Activated CD4-positive, alpha-beta T cell treated with anti-CD3 and anti-CD28 coated beads, Interleukin-2, amount 50 U/mL, for 16 hours (primary cell): ENCODE data around the gene POLD2.
A peak's percentile ranks its signal among the peaks of the same experiment; 100 is the strongest.

Source experiments
- DNase-seq: peaks from one replicate; pipeline ENCODE4 v3.0.0-alpha.2; 2020

Gene POLD2

GRCh38 chr7:44101303-44101965, 21.9 kb downstream of the POLD2 start:
- no peak for DNase-seq

GRCh38 chr7:44100458-44101302, 22.7 kb downstream of the POLD2 start:
- DNase-seq = no peak

GRCh38 chr7:44099669-44100068, 23.7 kb downstream of the POLD2 start:
- DNase-seq = no peak

GRCh38 chr7:44098092-44099068, 25.0 kb downstream of the POLD2 start:
- DNase-seq = no peak

GRCh38 chr7:44097064-44097932, 26.1 kb downstream of the POLD2 start:
- DNase-seq = no peak

- no peak for DNase-seq
Observed at GRCh38 chr7:44096326-44096881, 26.9 kb downstream of the POLD2 start.

GRCh38 chr7:44095781-44096180, 27.6 kb downstream of the POLD2 start:
- DNase-seq = no peak

GRCh38 chr7:44094883-44095592, 28.3 kb downstream of the POLD2 start:
- DNase-seq = no peak

- DNase-seq = no peak
Observed at GRCh38 chr7:44094365-44094764, 29.0 kb downstream of the POLD2 start.

- no peak for DNase-seq
Observed at GRCh38 chr7:44093102-44093641, 30.2 kb downstream of the POLD2 start.

- DNase-seq = no peak
Observed at GRCh38 chr7:44087911-44088838, 35.2 kb downstream of the POLD2 start.

- no peak for DNase-seq
Observed at GRCh38 chr7:44086627-44087026, 36.7 kb downstream of the POLD2 start.

GRCh38 chr7:44085546-44085945, 37.8 kb downstream of the POLD2 start:
- DNase-seq = no peak

- DNase-seq = no peak
Observed at GRCh38 chr7:44084701-44085100, 38.6 kb downstream of the POLD2 start.

- no peak for DNase-seq
Observed at GRCh38 chr7:44083796-44084195, 39.6 kb downstream of the POLD2 start.

- DNase-seq = peak; percentile 100
Observed at GRCh38 chr7:44082541-44083207, 40.7 kb downstream of the POLD2 start.

GRCh38 chr7:44081266-44081748, 42.0 kb downstream of the POLD2 start:
- DNase-seq = peak; percentile 58

GRCh38 chr7:44080686-44081265, 42.6 kb downstream of the POLD2 start:
- DNase-seq = no peak

GRCh38 chr7:44080118-44080517, 43.2 kb downstream of the POLD2 start:
- DNase-seq = no peak
